NOMO-1 (cell line): ENCODE data around the gene TSSK2.

Experiments
- DNase-seq, 2 experiments: peaks; one replicate each; lab custom pipeline; 2025; ENCODE audit not compliant: unreplicated experiment in 2 of 2; lab: John Stamatoyannopoulos, UW

TSSK2 gene

GRCh38 chr22:19105867-19106802 lies 25.0 kb upstream of the TSSK2 start:
- no peak for DNase-seq

GRCh38 chr22:19106886-19107729 lies 24.0 kb upstream of the TSSK2 start:
- DNase-seq = no peak

GRCh38 chr22:19107730-19108074 lies 23.4 kb upstream of the TSSK2 start:
- no peak for DNase-seq

GRCh38 chr22:19108807-19109197 lies 22.3 kb upstream of the TSSK2 start:
- no peak for DNase-seq

GRCh38 chr22:19109198-19110063 lies 21.7 kb upstream of the TSSK2 start:
- DNase-seq = peak; percentile 90 to 97

GRCh38 chr22:19110064-19110458 lies 21.0 kb upstream of the TSSK2 start:
- no peak for DNase-seq

GRCh38 chr22:19110646-19111045 lies 20.5 kb upstream of the TSSK2 start:
- peak in 1 of 2 experiments; percentile 17 for DNase-seq

- DNase-seq = no peak
These were observed 20.0 kb upstream of the TSSK2 start for GRCh38 chr22:19111140-19111539.

- no peak for DNase-seq
These were observed 19.5 kb upstream of the TSSK2 start for GRCh38 chr22:19111584-19111983.

GRCh38 chr22:19113429-19113828 lies 17.7 kb upstream of the TSSK2 start:
- DNase-seq = no peak

GRCh38 chr22:19114984-19115552 lies 16.0 kb upstream of the TSSK2 start:
- no peak for DNase-seq

- DNase-seq = no peak
These were observed 15.5 kb upstream of the TSSK2 start for GRCh38 chr22:19115628-19116027.

- DNase-seq = no peak
These were observed 14.0 kb upstream of the TSSK2 start for GRCh38 chr22:19117111-19117512.

GRCh38 chr22:19118329-19118880 lies 12.7 kb upstream of the TSSK2 start:
- DNase-seq = no peak

- no peak for DNase-seq
These were observed 11.2 kb upstream of the TSSK2 start for GRCh38 chr22:19119949-19120348.

GRCh38 chr22:19120829-19121630 lies 10.1 kb upstream of the TSSK2 start:
- DNase-seq = peak in 1 of 2 experiments; percentile 30

GRCh38 chr22:19121631-19122142 lies 9.4 kb upstream of the TSSK2 start:
- peak in 1 of 2 experiments; percentile 26 for DNase-seq

GRCh38 chr22:19122143-19122751 lies 8.9 kb upstream of the TSSK2 start, which contains the start of gene DGCR2:
DGCR2 (minus strand) TSS chr22:19122412; CDS start chr22:19122206, 206 bp downstream.
- DNase-seq = peak; percentile 93 to 98
